GM06990 (cell line): ENCODE measurements around the gene CDKL4.
"Not testable (repeated sequence)": the region's sequence is repeated elsewhere in the genome, so short reads cannot be mapped to it uniquely, and the experiment has no call there.

Source experiments
- DNase-seq: peaks from one replicate; pipeline ENCODE4 v3.0.0-alpha.2; 2011; ENCODE audit not compliant: insufficient read length; ENCODE audit errors: extremely low read depth
- H3K27me3 ChIP-seq: replicated peaks from 2 replicates; pipeline ENCODE4 v1.6.0; 2011; ENCODE audit warnings: low read length; ENCODE audit not compliant: control insufficient read depth, insufficient read depth
- H3K36me3 ChIP-seq: 2 replicates; pipeline ENCODE4 v1.5.1; 2011; ENCODE audit warnings: low read length; ENCODE audit not compliant: control insufficient read depth, insufficient read depth
- H3K4me3 ChIP-seq: replicated peaks from 2 replicates; pipeline ENCODE4 v1.5.1; 2011; ENCODE audit warnings: low read depth, mild to moderate bottlenecking, control low read depth, low read length
- CTCF ChIP-seq: IDR thresholded peaks from 2 replicates; pipeline ENCODE4 v1.5.1; 2011; ENCODE audit warnings: low read length, control low read depth, mild to moderate bottlenecking, inconsistent platforms; ENCODE audit not compliant: insufficient read depth, poor library complexity, severe bottlenecking

The CDKL4 gene

GRCh38 chr2:39159283-39159682, 84.5 kb downstream of the CDKL4 start:
- Histone ChIP-seq H3K27me3 (no peaks in the 10 kb centered on the region), H3K4me3 (no peak overlapping the region), H3K36me3 (no peaks in the 10 kb centered on the region)
- no peak for TF ChIP-seq CTCF
- DNase-seq = no peak

- Histone ChIP-seq H3K4me3 (no peak overlapping the region), H3K36me3 (no peaks in the 10 kb centered on the region), H3K27me3 (no peaks in the 10 kb centered on the region)
- DNase-seq = no peak
- TF ChIP-seq CTCF = no peak
These were observed 85.4 kb downstream of the CDKL4 start for GRCh38 chr2:39158351-39158750.

GRCh38 chr2:39156846-39157245, 86.9 kb downstream of the CDKL4 start:
- H3K27me3 ChIP-seq = no peaks in the 10 kb centered on the region
- no peaks in the 10 kb centered on the region for H3K36me3 ChIP-seq
- no peak for TF ChIP-seq CTCF
- no peak for DNase-seq
- no peak overlapping the region for H3K4me3 ChIP-seq

GRCh38 chr2:39156107-39156506, 87.7 kb downstream of the CDKL4 start:
- Histone ChIP-seq H3K36me3 (no peaks in the 10 kb centered on the region), H3K27me3 (no peaks in the 10 kb centered on the region), H3K4me3 (no peak overlapping the region)
- no peak for DNase-seq
- TF ChIP-seq CTCF = no peak

- DNase-seq, H3K27me3 ChIP-seq, H3K36me3 ChIP-seq, H3K4me3 ChIP-seq: not testable (repeated sequence)
These were observed 88.2 kb downstream of the CDKL4 start for GRCh38 chr2:39155573-39155972.

GRCh38 chr2:39154944-39155343, 88.8 kb downstream of the CDKL4 start:
- DNase-seq = no peak
- H3K36me3 ChIP-seq = no peaks in the 10 kb centered on the region
- no peak overlapping the region for H3K4me3 ChIP-seq
- TF ChIP-seq CTCF = no peak
- no peaks in the 10 kb centered on the region for H3K27me3 ChIP-seq
